WTC11 (cell line): Measurements from ENCODE around the gene HCRT. TPM values are rescaled to one million over a fixed set of nuclear protein-coding genes. Genes with fewer than 3 reads are reported as not detected.

Experiments
- CDX4 ChIP-seq: fragments of 250-450 bp; sonication (Bioruptor Pico); IDR thresholded peaks from 2 replicates; pipeline ENCODE4 v1.9.0; 2021; ENCODE audit warnings: moderate library complexity, mild to moderate bottlenecking, inconsistent platforms, borderline replicate concordance
- CREB1 ChIP-seq: sonication (generic); formaldehyde crosslinking; IDR thresholded peaks from 2 replicates; pipeline ENCODE4 v1.8.0; 2023; ENCODE audit warnings: mild to moderate bottlenecking, missing genetic modification reagents
- FOXJ3 ChIP-seq: sonication (generic); formaldehyde crosslinking; IDR thresholded peaks from 2 replicates; pipeline ENCODE4 v1.9.0; 2021; ENCODE audit warnings: missing genetic modification reagents, mild to moderate bottlenecking, borderline replicate concordance
- IRF1 ChIP-seq: sonication (generic); formaldehyde crosslinking; IDR thresholded peaks from 2 replicates; pipeline ENCODE4 v1.8.0; 2023; ENCODE audit warnings: missing genetic modification reagents
- IRF2 ChIP-seq: sonication (generic); formaldehyde crosslinking; IDR thresholded peaks from 2 replicates; pipeline ENCODE4 v1.8.0; 2022; ENCODE audit warnings: low read depth, missing genetic modification reagents, borderline replicate concordance
- MLX ChIP-seq: sonication (generic); formaldehyde crosslinking; IDR thresholded peaks from 2 replicates; pipeline ENCODE4 v1.8.1; 2023; ENCODE audit warnings: mild to moderate bottlenecking, missing genetic modification reagents, moderate library complexity
- NFATC4 ChIP-seq: fragments of 250-450 bp; sonication (Bioruptor Pico); IDR thresholded peaks from 2 replicates; pipeline ENCODE4 v1.9.0; 2021; ENCODE audit warnings: mild to moderate bottlenecking
- NR2C2 ChIP-seq: sonication (generic); formaldehyde crosslinking; IDR thresholded peaks from 2 replicates; pipeline ENCODE4 v1.8.0; 2022; ENCODE audit warnings: mild to moderate bottlenecking, missing genetic modification reagents
- NR3C1 ChIP-seq: sonication (generic); formaldehyde crosslinking; conservative IDR thresholded peaks from 2 replicates; pipeline ENCODE4 v1.8.1; 2023; ENCODE audit warnings: low read depth, mild to moderate bottlenecking, missing genetic modification reagents
- OVOL2 ChIP-seq: fragments of 250-450 bp; sonication (Bioruptor Pico); IDR thresholded peaks from 2 replicates; pipeline ENCODE4 v1.9.0; 2021; ENCODE audit warnings: mild to moderate bottlenecking, borderline replicate concordance
- PRDM15 ChIP-seq: sonication (generic); formaldehyde crosslinking; IDR thresholded peaks from 2 replicates; pipeline ENCODE4 v1.8.0; 2022; ENCODE audit warnings: missing genetic modification reagents
- STAT6 ChIP-seq: sonication (generic); formaldehyde crosslinking; conservative IDR thresholded peaks from 2 replicates; pipeline ENCODE4 v1.8.1; 2023; ENCODE audit warnings: mild to moderate bottlenecking, low read depth, missing genetic modification reagents, moderate library complexity
- TEAD1 ChIP-seq: sonication (generic); formaldehyde crosslinking; IDR thresholded peaks from 2 replicates; pipeline ENCODE4 v1.8.0; 2022; ENCODE audit warnings: mild to moderate bottlenecking, missing genetic modification reagents
- ZBTB21 ChIP-seq: sonication (generic); formaldehyde crosslinking; IDR thresholded peaks from 2 replicates; pipeline ENCODE4 v1.8.1; 2023; ENCODE audit warnings: mild to moderate bottlenecking, missing genetic modification reagents, borderline replicate concordance
- ZNF121 ChIP-seq: sonication (generic); formaldehyde crosslinking; IDR thresholded peaks from 2 replicates; pipeline ENCODE4 v1.8.0; 2023; ENCODE audit warnings: missing genetic modification reagents
- ZNF396 ChIP-seq: fragments of 250-450 bp; sonication (Bioruptor Pico); IDR thresholded peaks from 2 replicates; pipeline ENCODE4 v1.8.0; 2021; ENCODE audit warnings: mild to moderate bottlenecking, moderate library complexity, borderline replicate concordance
- ZNF425 ChIP-seq: fragments of 250-450 bp; sonication (Bioruptor Pico); conservative IDR thresholded peaks from 2 replicates; pipeline ENCODE4 v1.9.0; 2021; ENCODE audit warnings: mild to moderate bottlenecking
- ZNF532 ChIP-seq: fragments of 250-450 bp; sonication (Bioruptor Pico); IDR thresholded peaks from 2 replicates; pipeline ENCODE4 v1.9.0; 2021; ENCODE audit warnings: mild to moderate bottlenecking, borderline replicate concordance
- ZSCAN18 ChIP-seq: fragments of 250-450 bp; sonication (Bioruptor Pico); IDR thresholded peaks from 2 replicates; pipeline ENCODE4 v2.1.2; 2022; ENCODE audit warnings: mild to moderate bottlenecking, moderate library complexity
- total RNA-seq: library from RNA; stranded (reverse); gene quantifications from 3 replicates; pipeline ENCODE4 v1.2.3, GENCODE V29; 2021

Gene HCRT
- total RNA-seq, 1 experiment from 2014 or later = not detected

GRCh38 chr17:42183741-42184711, 1.2 kb downstream of the HCRT start (continued):
- TF ChIP-seq ZNF532 (CRISPR knock-in tag) = 0 out of 2 replicates have a peak, but pooled peaks have one; percentile 77
- peak; percentile 94; the same call in 1 of the 2 replicates for TF ChIP-seq NR3C1
- no peak for TF ChIP-seq ZNF396 (CRISPR knock-in tag)
- no peak for TF ChIP-seq STAT6 (CRISPR knock-in tag)
- TF ChIP-seq IRF1 = peak; percentile 93; the same call in 1 of the 2 replicates
- TF ChIP-seq OVOL2 = no peak
- 0 out of 2 replicates have a peak, but pooled peaks have one; percentile 73 for TF ChIP-seq FOXJ3
- TF ChIP-seq NR2C2 (CRISPR knock-in tag) = peak; percentile 82
- peak; percentile 94 for TF ChIP-seq ZBTB21 (CRISPR knock-in tag)
- TF ChIP-seq PRDM15 = peak; percentile 50; the same call in 1 of the 2 replicates
- peak; percentile 88 for TF ChIP-seq CREB1 (CRISPR knock-in tag)
- TF ChIP-seq MLX (CRISPR knock-in tag) = no peak
- TF ChIP-seq ZNF121 = peak; percentile 31; the same call in 1 of the 2 replicates
- TF ChIP-seq TEAD1 (CRISPR knock-in tag) = peak; percentile 99
- no peak for TF ChIP-seq ZNF425 (CRISPR knock-in tag)
- no peak for TF ChIP-seq ZSCAN18 (CRISPR knock-in tag)
- no peak for TF ChIP-seq NFATC4 (CRISPR knock-in tag)
- no peak for TF ChIP-seq CDX4 (CRISPR knock-in tag)
- peak; percentile 72; the same call in 1 of the 2 replicates for TF ChIP-seq IRF2 (CRISPR knock-in tag)
